Natural killer cell treated with Interleukin-12 subunit alpha and Interleukin-12 subunit beta and Interleukin-15 and Interleukin-18, amount 100 ng/mL, for 72 hours (primary cell): ENCODE measurements around the gene MT1G. TPM values are rescaled to one million over a fixed set of nuclear protein-coding genes. Genes with fewer than 3 reads are reported as not detected.

Experiments used
- ATAC-seq, 2 donors: fragments of 150-1000 bp; cut with Tn5 transposase in 1 of 2; sonication (Bioruptor Pico), chemical (Tn5 transposase) in 1 of 2; 2 replicates each; pipeline ENCODE4 v1.10.0; 2021
- DNase-seq: peaks from one replicate; pipeline ENCODE4 v3.0.0; 2022; ENCODE audit warnings: low spot score
- H3K27ac Mint-ChIP-seq, 2 donors: 1 replicate in 1 of 2; 2 replicates in 1 of 2; pipeline ENCODE4 v1.8.0; 2022; ENCODE audit warnings: mixed read lengths in 2 of 2, mild to moderate bottlenecking in 1 of 2, moderate library complexity in 1 of 2
- H3K27me3 Mint-ChIP-seq, 2 donors: 1 replicate in 1 of 2; 2 replicates in 1 of 2; pipeline ENCODE4 v1.8.0; 2022; ENCODE audit warnings: mixed read lengths in 2 of 2
- H3K36me3 Mint-ChIP-seq: one replicate; pipeline ENCODE4 v1.8.0; 2022; ENCODE audit warnings: mixed read lengths
- H3K4me1 Mint-ChIP-seq, 2 donors: 1 replicate in 1 of 2; 2 replicates in 1 of 2; pipeline ENCODE4 v1.8.0; 2022; ENCODE audit warnings: low read depth in 2 of 2, mixed read lengths in 2 of 2, mild to moderate bottlenecking in 1 of 2
- H3K4me3 Mint-ChIP-seq: one replicate; pipeline ENCODE4 v1.8.0; 2022; ENCODE audit warnings: mixed read lengths
- H3K9me3 Mint-ChIP-seq: 2 replicates; pipeline ENCODE4 v1.8.0; 2022; ENCODE audit warnings: mixed read lengths
- total RNA-seq, 2 donors: library from RNA; stranded (reverse); gene quantifications; one replicate each; pipeline ENCODE4 v1.2.3, GENCODE V29; 2022

Gene MT1G
- total RNA-seq, 2 donors from 2014 or later = 3.3 to 7.5 TPM

GRCh38 chr16:56697456-56698155 is 29.7 kb upstream of the MT1G start:
- Mint-ChIP-seq H3K9me3 (no peaks in the 10 kb centered on the region), H3K27me3 (no peaks in the 10 kb centered on the region), H3K27ac (no peak overlapping the region), H3K4me3 (no peak overlapping the region), H3K36me3 (no peaks in the 10 kb centered on the region), H3K4me1 (peaks cover 6 to 9% of the 10 kb centered on the region in 2 donors)
- DNase-seq = no peak
- ATAC-seq = no peak

GRCh38 chr16:56695246-56695645 is 27.4 kb upstream of the MT1G start:
- no peaks in the 10 kb centered on the region for H3K9me3 Mint-ChIP-seq
- H3K4me1 Mint-ChIP-seq = peaks cover 0 to 3% of the 10 kb centered on the region in 2 donors
- no peaks in the 10 kb centered on the region for H3K36me3 Mint-ChIP-seq
- no peak for ATAC-seq
- H3K4me3 Mint-ChIP-seq = no peak overlapping the region
- H3K27me3 Mint-ChIP-seq = peaks cover 0 to 5% of the 10 kb centered on the region in 2 donors
- DNase-seq = no peak
- H3K27ac Mint-ChIP-seq = no peak overlapping the region

GRCh38 chr16:56691885-56692284 is 24.0 kb upstream of the MT1G start:
- ATAC-seq = no peak
- no peak overlapping the region for H3K4me3 Mint-ChIP-seq
- H3K4me1 Mint-ChIP-seq = no peaks in the 10 kb centered on the region
- no peak overlapping the region for H3K27ac Mint-ChIP-seq
- no peaks in the 10 kb centered on the region for H3K36me3 Mint-ChIP-seq
- H3K27me3 Mint-ChIP-seq = peaks cover 0 to 8% of the 10 kb centered on the region in 2 donors
- DNase-seq = no peak
- no peaks in the 10 kb centered on the region for H3K9me3 Mint-ChIP-seq

- Mint-ChIP-seq H3K9me3 (no peaks in the 10 kb centered on the region), H3K27ac (no peak overlapping the region), H3K4me1 (no peaks in the 10 kb centered on the region), H3K36me3 (peaks cover 4% of the 10 kb centered on the region), H3K27me3 (peaks cover 0 to 8% of the 10 kb centered on the region in 2 donors), H3K4me3 (no peak overlapping the region)
- ATAC-seq (no peak), DNase-seq (no peak)
Measured at GRCh38 chr16:56690420-56691122, 22.7 kb upstream of the MT1G start.

- no peak for DNase-seq
- Mint-ChIP-seq H3K4me1 (peaks cover 2% of the 10 kb centered on the region in 2 donors), H3K4me3 (no peak overlapping the region), H3K36me3 (peaks cover 4% of the 10 kb centered on the region), H3K9me3 (no peaks in the 10 kb centered on the region), H3K27me3 (peaks cover 0 to 8% of the 10 kb centered on the region in 2 donors), H3K27ac (no peak overlapping the region)
- no peak for ATAC-seq
Measured at GRCh38 chr16:56689171-56689570, 21.3 kb upstream of the MT1G start.

- peaks cover 5 to 6% of the 10 kb centered on the region in 2 donors for H3K4me1 Mint-ChIP-seq
- no peaks in the 10 kb centered on the region for H3K9me3 Mint-ChIP-seq
- no peak for DNase-seq
- no peak for ATAC-seq
- peaks cover 4% of the 10 kb centered on the region for H3K36me3 Mint-ChIP-seq
- no peak overlapping the region for H3K4me3 Mint-ChIP-seq
- peaks cover 0 to 8% of the 10 kb centered on the region in 2 donors for H3K27me3 Mint-ChIP-seq
- H3K27ac Mint-ChIP-seq = no peak overlapping the region
Measured at GRCh38 chr16:56688762-56689161, 20.9 kb upstream of the MT1G start.

- no peaks in the 10 kb centered on the region for H3K9me3 Mint-ChIP-seq
- no peak overlapping the region for H3K4me3 Mint-ChIP-seq
- no peak for ATAC-seq
- DNase-seq = no peak
- H3K27me3 Mint-ChIP-seq = peaks cover 0 to 8% of the 10 kb centered on the region in 2 donors
- H3K36me3 Mint-ChIP-seq = peaks cover 4% of the 10 kb centered on the region
- no peak overlapping the region for H3K27ac Mint-ChIP-seq
- peaks cover 13 to 24% of the 10 kb centered on the region in 2 donors for H3K4me1 Mint-ChIP-seq
Measured at GRCh38 chr16:56686758-56687157, 18.9 kb upstream of the MT1G start.

GRCh38 chr16:56684926-56685590 is 17.2 kb upstream of the MT1G start:
- DNase-seq = no peak
- Mint-ChIP-seq H3K4me1 (peaks cover 18 to 30% of the 10 kb centered on the region in 2 donors), H3K27ac (no peak overlapping the region), H3K4me3 (no peak overlapping the region), H3K27me3 (peaks cover 0 to 2% of the 10 kb centered on the region in 2 donors), H3K9me3 (no peaks in the 10 kb centered on the region), H3K36me3 (peaks cover 4% of the 10 kb centered on the region)
- no peak for ATAC-seq

GRCh38 chr16:56684256-56684925 is 16.5 kb upstream of the MT1G start:
- DNase-seq (no peak), ATAC-seq (no peak)
- H3K27ac Mint-ChIP-seq = peak overlapping the region in 1 of 2 donors; percentile 6
- H3K4me3 Mint-ChIP-seq = peak overlapping the region; percentile 97
- peaks cover 23 to 36% of the 10 kb centered on the region in 2 donors for H3K4me1 Mint-ChIP-seq
- H3K27me3 Mint-ChIP-seq = peaks cover 0 to 2% of the 10 kb centered on the region in 2 donors
- H3K9me3 Mint-ChIP-seq = no peaks in the 10 kb centered on the region
- H3K36me3 Mint-ChIP-seq = peaks cover 4% of the 10 kb centered on the region

- peaks cover 4% of the 10 kb centered on the region for H3K36me3 Mint-ChIP-seq
- H3K27me3 Mint-ChIP-seq = no peaks in the 10 kb centered on the region
- peak overlapping the region in 1 of 2 donors; percentile 6 for H3K27ac Mint-ChIP-seq
- H3K4me1 Mint-ChIP-seq = peaks cover 23 to 36% of the 10 kb centered on the region in 2 donors
- DNase-seq (no peak), ATAC-seq (no peak)
- no peaks in the 10 kb centered on the region for H3K9me3 Mint-ChIP-seq
- H3K4me3 Mint-ChIP-seq = peak overlapping the region; percentile 97
Measured at GRCh38 chr16:56683424-56684172, 15.7 kb upstream of the MT1G start.

GRCh38 chr16:56682703-56683397 is 15.0 kb upstream of the MT1G start:
- peaks cover 23 to 36% of the 10 kb centered on the region in 2 donors for H3K4me1 Mint-ChIP-seq
- no peaks in the 10 kb centered on the region for H3K27me3 Mint-ChIP-seq
- peak overlapping the region; percentile 88 to 95 for H3K27ac Mint-ChIP-seq
- H3K36me3 Mint-ChIP-seq = peaks cover 4% of the 10 kb centered on the region
- DNase-seq = no peak
- ATAC-seq = peak; percentile 2 to 17
- no peaks in the 10 kb centered on the region for H3K9me3 Mint-ChIP-seq
- H3K4me3 Mint-ChIP-seq = peak overlapping the region; percentile 97

GRCh38 chr16:56681939-56682702 is 14.3 kb upstream of the MT1G start, which contains the start of gene MT1X:
Gene MT1X, plus strand, starts transcription at chr16:56682470. Its CDS starts 71 bp downstream, at chr16:56682541.
- ATAC-seq = peak; percentile 97 to 98
- peaks cover 23 to 36% of the 10 kb centered on the region in 2 donors for H3K4me1 Mint-ChIP-seq
- H3K36me3 Mint-ChIP-seq = peaks cover 4% of the 10 kb centered on the region
- peak within 1 kb of the TSS; percentile 97 for H3K4me3 Mint-ChIP-seq
- H3K27ac Mint-ChIP-seq = peak within 1 kb of the TSS; percentile 88 to 95
- no peaks in the 10 kb centered on the region for H3K27me3 Mint-ChIP-seq
- no peaks in the 10 kb centered on the region for H3K9me3 Mint-ChIP-seq
- peak; percentile 95 for DNase-seq
